ENCODE results near the gene ARHGAP31.

Gene ARHGAP31

GRCh38 chr3:119396870-119397269 is 102.7 kb downstream of the ARHGAP31 start:
- DNase-seq: no peak

GRCh38 chr3:119400466-119400865 is 106.3 kb downstream of the ARHGAP31 start:
- no peak for DNase-seq

GRCh38 chr3:119401069-119401468 is 106.9 kb downstream of the ARHGAP31 start:
- no peak for DNase-seq

GRCh38 chr3:119401503-119402440 is 107.6 kb downstream of the ARHGAP31 start:
- no peak for DNase-seq

GRCh38 chr3:119402791-119403190 is 108.6 kb downstream of the ARHGAP31 start:
- DNase-seq: no peak

- DNase-seq: no peak
Observed at GRCh38 chr3:119403201-119403600, 109.0 kb downstream of the ARHGAP31 start.

- DNase-seq: no peak
Observed at GRCh38 chr3:119405315-119405714, 111.1 kb downstream of the ARHGAP31 start.

GRCh38 chr3:119408243-119408950 is 114.2 kb downstream of the ARHGAP31 start:
- no peak for DNase-seq

- no peak for DNase-seq
Observed at GRCh38 chr3:119409844-119410243, 115.7 kb downstream of the ARHGAP31 start.

GRCh38 chr3:119413603-119414280 is 119.6 kb downstream of the ARHGAP31 start:
- no peak for DNase-seq

GRCh38 chr3:119416873-119417272 is 122.7 kb downstream of the ARHGAP31 start:
- no peak for DNase-seq

- DNase-seq: no peak
Observed at GRCh38 chr3:119417771-119418512, 123.8 kb downstream of the ARHGAP31 start.

- DNase-seq: no peak
Observed at GRCh38 chr3:119418641-119419040, 124.5 kb downstream of the ARHGAP31 start.

- no peak for DNase-seq
Observed at GRCh38 chr3:119420196-119420595, 126.0 kb downstream of the ARHGAP31 start.

- no peak for DNase-seq
Observed at GRCh38 chr3:119427669-119428068, 133.5 kb downstream of the ARHGAP31 start.

GRCh38 chr3:119428538-119428937 is 134.4 kb downstream of the ARHGAP31 start:
- no peak for DNase-seq

- DNase-seq: no peak
Observed at GRCh38 chr3:119433613-119434325, 139.6 kb downstream of the ARHGAP31 start.

GRCh38 chr3:119434703-119435102 is 140.5 kb downstream of the ARHGAP31 start:
- no peak for DNase-seq

- no peak for DNase-seq
Observed at GRCh38 chr3:119436977-119437376, 142.8 kb downstream of the ARHGAP31 start.

GRCh38 chr3:119437691-119438258 is 143.6 kb downstream of the ARHGAP31 start:
- DNase-seq: no peak

GRCh38 chr3:119443179-119443578 is 149.0 kb downstream of the ARHGAP31 start:
- no peak for DNase-seq

- no peak for DNase-seq
Observed at GRCh38 chr3:119444590-119444989, 150.4 kb downstream of the ARHGAP31 start.

All from right hindlimb (tissue), 1 donor.